ENCODE data around the gene AKNAD1. TPM values are rescaled to one million over a fixed set of nuclear protein-coding genes. Genes with fewer than 3 reads are reported as not detected.

The AKNAD1 gene
- total and polyA plus RNA-seq, 2 of the 4 experiments (the other 2 are of a cell fraction) = 0.07 to 0.18 TPM

- Histone ChIP-seq H3K9me3 (ENCODE audit: control insufficient read depth, insufficient read depth, low read length) (peaks cover 10% of the 10 kb centered on the region), H3K4me1 (ENCODE audit: control insufficient read depth, insufficient read depth, low read length) (no peaks in the 10 kb centered on the region), H4K20me1 (ENCODE audit: insufficient read depth, low read length) (no peaks in the 10 kb centered on the region), H3K9ac (ENCODE audit: low read depth, low read length) (no peak overlapping the region), H2AK5ac (ENCODE audit: low read depth, low read length) (no peak overlapping the region), H3K18ac (ENCODE audit: low read depth, low read length) (no peak overlapping the region), H3K14ac (replicated peaks; ENCODE audit: low read depth, low read length) (no peak overlapping the region), H3K4me2 (ENCODE audit: low read depth, low read length) (no peak overlapping the region), H4K91ac (ENCODE audit: insufficient read depth, low read depth, low read length) (no peak overlapping the region), H3K79me1 (ENCODE audit: low read depth in 1 of 2, low read length in 2 of 2) (no peaks in the 10 kb centered on the region; a peak in 2 of 4 replicates), H2BK5ac (ENCODE audit: low read depth, low read length, poor library complexity, severe bottlenecking) (no peak overlapping the region), H3K23ac (ENCODE audit: low read depth, low read length) (no peak overlapping the region), H3K27me3 (ENCODE audit: control insufficient read depth, insufficient read depth, low read length) (no peaks in the 10 kb centered on the region), H4K5ac (ENCODE audit: low read depth, low read length) (no peak overlapping the region), H2BK20ac (ENCODE audit: low read depth, low read length) (no peak overlapping the region), H3K36me3 (ENCODE audit: control insufficient read depth, insufficient read depth, low read length) (peaks cover 32% of the 10 kb centered on the region), H3K56ac (ENCODE audit: extremely low read depth, insufficient read depth, low read length) (no peak overlapping the region), H3K4me3 (ENCODE audit: insufficient read depth, low read depth, low read length) (no peak overlapping the region), H4K8ac (ENCODE audit: low read depth in 2 of 2, low read length in 2 of 2) (no peak overlapping the region), H3K4ac (ENCODE audit: low read depth, low read length) (no peak overlapping the region), H2AFZ (replicated peaks; ENCODE audit: low read length, poor library complexity) (no peak overlapping the region), H2BK15ac (ENCODE audit: low read depth, low read length) (no peak overlapping the region), H2BK120ac (ENCODE audit: low read depth, low read length) (no peak overlapping the region), H3K27ac (ENCODE audit: insufficient read depth, low read length) (no peak overlapping the region), H3K9me1 (ENCODE audit: insufficient read depth, low read length) (no peaks in the 10 kb centered on the region), H2AK9ac (replicated peaks; ENCODE audit: low read depth, low read length, poor library complexity) (no peak overlapping the region)
- intact Hi-C loops (cut with micrococcal nuclease) (no loop called here), dilution Hi-C loops (cut with HindIII; ENCODE audit: low sequenced_read_pairs, unreplicated experiment) (no loop called here), in situ Hi-C loops (cut with MboI; ENCODE audit: low sequenced_read_pairs) (no loop called here)
- BruUV-seq (replicated peaks) = no TSS peak
- ATAC-seq (ENCODE audit: low read depth) (no peak), DNase-seq (no peak)
- WGBS, 2 experiments (ENCODE audit: extremely low coverage in 2 of 2, insufficient read length in 1 of 2) = no CpG with 5 or more reads among the region's 2 CpGs
- ChIA-PET CTCF (no interaction called here), POLR2A (ENCODE audit: unreplicated experiment) (no interaction called here)
- no peak for TF ChIP-seq RAD21 (IDR thresholded peaks at IDR 0.05; ENCODE audit: low read length)
- TF ChIP-seq RFX5 (IDR thresholded peaks at IDR 0.05; ENCODE audit: low read depth, low read length) = no peak
- TF ChIP-seq MAFK (IDR thresholded peaks at IDR 0.05; ENCODE audit: low read depth, low read length) = no peak
- no peak for TF ChIP-seq NFE2L2 (IDR thresholded peaks at IDR 0.05; ENCODE audit: low read depth, low read length)
- TF ChIP-seq CEBPB (IDR thresholded peaks at IDR 0.05; ENCODE audit: low read depth, low read length) = no peak
- TF ChIP-seq RCOR1 (IDR thresholded peaks at IDR 0.05; ENCODE audit: insufficient replicate concordance, low read length) = no peak
- no peak for TF ChIP-seq FOS (IDR thresholded peaks at IDR 0.05; ENCODE audit: low read depth, low read length)
- no peak for TF ChIP-seq CHD1 (IDR thresholded peaks at IDR 0.05; ENCODE audit: low read depth, low read length)
- TF ChIP-seq MAZ (IDR thresholded peaks at IDR 0.05; ENCODE audit: borderline replicate concordance, low read depth, low read length) = no peak
Measured at GRCh38 chr1:108785880-108786279, 71.0 kb downstream of the AKNAD1 start.

Data from IMR-90 (cell line).